Mesothelial cell of epicardium (in vitro differentiated cells): ENCODE data around the gene SUPT20H. TPM values are rescaled to one million over a fixed set of nuclear protein-coding genes. Genes with fewer than 3 reads are reported as not detected.
A peak's percentile ranks its signal among the peaks of the same experiment; 100 is the strongest.

Experiments used
- DNase-seq, 2 experiments: peaks; one replicate each; pipeline ENCODE4 v3.0.0; 2021; ENCODE audit warnings: low spot score in 2 of 2; ENCODE audit not compliant: unreplicated experiment in 2 of 2
- H3K27ac Mint-ChIP-seq: 2 replicates; pipeline ENCODE4 v1.8.0; 2021; ENCODE audit warnings: mixed read lengths
- H3K27me3 Mint-ChIP-seq: 2 replicates; pipeline ENCODE4 v1.8.0; 2021; ENCODE audit warnings: low read depth, mixed read lengths
- H3K36me3 Mint-ChIP-seq: 2 replicates; pipeline ENCODE4 v1.8.0; 2021; ENCODE audit warnings: mixed read lengths
- H3K4me1 Mint-ChIP-seq: 2 replicates; pipeline ENCODE4 v1.8.0; 2021; ENCODE audit warnings: mixed read lengths
- H3K4me3 Mint-ChIP-seq: 2 replicates; pipeline ENCODE4 v1.8.0; 2021; ENCODE audit warnings: mild to moderate bottlenecking, moderate library complexity, mixed read lengths
- H3K9me3 Mint-ChIP-seq: 2 replicates; pipeline ENCODE4 v1.8.0; 2021; ENCODE audit warnings: mixed read lengths
- CTCF ChIP-seq: fragments of 200-600 bp; sonication (generic); IDR thresholded peaks from one replicate; pipeline ENCODE4 v1.5.0; 2021; ENCODE audit warnings: antibody characterized with exemption; ENCODE audit not compliant: unreplicated experiment
- total RNA-seq: library from RNA; stranded (reverse); gene quantifications from 3 replicates; pipeline ENCODE4 v1.2.1, GENCODE V29; 2021

SUPT20H gene
- total RNA-seq, 1 donor from 2014 or later = 99.6 TPM

- Mint-ChIP-seq H3K27ac (peak overlapping the region; percentile 1), H3K9me3 (no peaks in the 10 kb centered on the region), H3K4me3 (no peak overlapping the region), H3K36me3 (peaks cover 26% of the 10 kb centered on the region), H3K4me1 (peaks cover 2% of the 10 kb centered on the region), H3K27me3 (no peaks in the 10 kb centered on the region)
- DNase-seq = no peak
- TF ChIP-seq CTCF = peak; percentile 44
Observed at GRCh38 chr13:36981156-36981743, 78.2 kb downstream of the SUPT20H start.

- no peak for DNase-seq
- TF ChIP-seq CTCF = no peak
- peaks cover 5% of the 10 kb centered on the region for H3K9me3 Mint-ChIP-seq
- no peak overlapping the region for H3K27ac Mint-ChIP-seq
- H3K36me3 Mint-ChIP-seq = peaks cover 30% of the 10 kb centered on the region
- no peaks in the 10 kb centered on the region for H3K27me3 Mint-ChIP-seq
- no peak overlapping the region for H3K4me3 Mint-ChIP-seq
- H3K4me1 Mint-ChIP-seq = peaks cover 2% of the 10 kb centered on the region
Observed at GRCh38 chr13:36979361-36980050, 80.0 kb downstream of the SUPT20H start.

- Mint-ChIP-seq H3K27me3 (no peaks in the 10 kb centered on the region), H3K9me3 (peaks cover 16% of the 10 kb centered on the region), H3K4me1 (no peaks in the 10 kb centered on the region), H3K4me3 (no peak overlapping the region), H3K36me3 (peaks cover 43% of the 10 kb centered on the region), H3K27ac (no peak overlapping the region)
- no peak for DNase-seq
- TF ChIP-seq CTCF = no peak
Observed at GRCh38 chr13:36975172-36975571, 84.3 kb downstream of the SUPT20H start.

GRCh38 chr13:36973621-36974295 lies 85.7 kb downstream of the SUPT20H start:
- Mint-ChIP-seq H3K27ac (no peak overlapping the region), H3K4me3 (no peak overlapping the region), H3K4me1 (no peaks in the 10 kb centered on the region), H3K27me3 (no peaks in the 10 kb centered on the region), H3K9me3 (peaks cover 16% of the 10 kb centered on the region), H3K36me3 (peaks cover 43% of the 10 kb centered on the region)
- DNase-seq = no peak
- TF ChIP-seq CTCF = no peak

- Mint-ChIP-seq H3K36me3 (peaks cover 47% of the 10 kb centered on the region), H3K27ac (no peak overlapping the region), H3K4me1 (no peaks in the 10 kb centered on the region), H3K9me3 (peaks cover 16% of the 10 kb centered on the region), H3K4me3 (no peak overlapping the region), H3K27me3 (no peaks in the 10 kb centered on the region)
- no peak for DNase-seq
- TF ChIP-seq CTCF = no peak
Observed at GRCh38 chr13:36973009-36973408, 86.5 kb downstream of the SUPT20H start.
